ENCODE data around the gene NFKBIB.

The NFKBIB gene

GRCh38 chr19:38900743-38901190 lies 998 bp downstream of the NFKBIB start:
- peak overlapping the region; percentile 84 for H3K4me3 ChIP-seq (ENCODE audit: low read depth, low read length)
- TF ChIP-seq CTCF (IDR thresholded peaks at IDR 0.05; ENCODE audit: insufficient read depth, low read length, missing control alignments) = no peak
- ChIA-PET CTCF (interaction anchor here (0.7 to 4.4 kb wide), 6 partner anchors 13 to 356 kb away, joined by 4 to 53 read pairs (median 6); partner anchors contain the start of genes MRPS12 and SARS2), POLR2A (no interaction called here)
- no peak for DNase-seq (ENCODE audit: low read depth, low spot score)

DNA sequence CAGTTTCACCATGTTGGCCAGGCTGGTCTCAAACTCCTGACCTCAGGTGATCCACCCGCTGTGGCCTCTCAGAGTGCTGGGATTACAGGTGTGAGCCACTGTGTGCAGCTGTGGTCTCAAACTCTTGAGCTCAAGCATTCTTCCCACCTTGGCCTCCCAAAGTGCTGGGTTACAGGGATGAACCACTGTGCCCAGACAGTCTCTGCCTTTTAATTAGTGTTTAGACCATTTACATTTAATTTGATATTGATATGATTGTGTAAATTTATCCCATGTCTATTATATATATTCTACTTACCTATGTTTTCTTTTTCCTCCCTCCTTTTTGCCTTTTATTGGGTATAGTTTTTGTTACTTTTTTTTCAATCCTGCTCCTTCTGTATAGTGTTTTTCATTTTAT lies 1.9 kb downstream of the NFKBIB start:
- no peak for TF ChIP-seq CTCF (IDR thresholded peaks at IDR 0.05; ENCODE audit: insufficient read depth, low read length, missing control alignments)
- ChIA-PET POLR2A (no interaction called here), CTCF (interaction anchor here (1.0 to 4.4 kb wide), 5 partner anchors 14 to 499 kb away, joined by 3 to 53 read pairs (median 4); partner anchors contain the start of genes FAM98C, MRPS12 and SARS2)
- no peak for DNase-seq (ENCODE audit: low read depth, low spot score)
- no peak overlapping the region for H3K4me3 ChIP-seq (ENCODE audit: low read depth, low read length)

DNA sequence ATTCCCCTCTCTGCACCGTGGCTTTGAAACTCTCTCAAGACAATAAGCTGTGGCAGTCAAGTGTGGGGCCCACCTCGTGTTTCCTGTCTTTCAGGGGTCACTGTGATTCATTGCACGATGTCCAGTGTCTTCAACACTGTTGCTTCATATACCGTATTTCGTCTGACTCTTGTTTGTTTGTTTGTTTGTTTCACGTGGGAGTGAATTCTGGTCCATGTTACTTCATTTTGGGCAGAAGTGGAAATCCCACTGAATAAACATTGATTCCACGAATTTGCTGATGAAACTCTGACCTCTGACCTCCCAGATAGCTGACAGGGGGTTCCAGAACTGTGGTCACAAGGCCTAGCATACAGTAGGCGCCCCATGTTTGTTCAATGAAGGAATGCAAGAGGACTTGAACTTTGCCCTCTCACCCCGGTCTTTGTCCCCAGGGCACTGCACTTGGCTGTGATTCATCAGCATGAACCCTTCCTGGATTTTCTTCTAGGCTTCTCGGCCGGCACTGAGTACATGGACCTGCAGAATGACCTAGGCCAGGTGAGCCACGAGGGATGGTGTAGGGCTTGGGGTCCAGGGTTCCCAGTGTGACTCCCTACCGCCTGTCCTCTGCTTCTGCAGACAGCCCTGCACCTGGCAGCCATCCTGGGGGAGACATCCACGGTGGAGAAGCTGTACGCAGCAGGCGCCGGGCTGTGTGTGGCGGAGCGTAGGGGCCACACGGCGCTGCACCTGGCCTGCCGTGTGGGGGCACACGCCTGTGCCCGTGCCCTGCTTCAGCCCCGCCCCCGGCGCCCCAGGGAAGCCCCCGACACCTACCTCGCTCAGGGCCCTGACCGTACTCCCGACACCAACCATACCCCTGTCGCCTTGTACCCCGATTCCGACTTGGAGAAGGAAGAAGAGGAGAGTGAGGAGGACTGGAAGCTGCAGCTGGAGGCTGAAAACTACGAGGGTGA lies 5.1 kb downstream of the NFKBIB start:
- CTCF ChIA-PET = interaction anchor here (2.2 kb wide), 1 partner anchor 17 kb away, joined by 6 read pairs; no protein-coding TSS in a partner anchor
- no peak for DNase-seq (ENCODE audit: low read depth, low spot score)
- no peak overlapping the region for H3K4me3 ChIP-seq (ENCODE audit: low read depth, low read length)
- POLR2A ChIA-PET = no interaction called here
- TF ChIP-seq CTCF (IDR thresholded peaks at IDR 0.05; ENCODE audit: insufficient read depth, low read length, missing control alignments) = no peak

DNA sequence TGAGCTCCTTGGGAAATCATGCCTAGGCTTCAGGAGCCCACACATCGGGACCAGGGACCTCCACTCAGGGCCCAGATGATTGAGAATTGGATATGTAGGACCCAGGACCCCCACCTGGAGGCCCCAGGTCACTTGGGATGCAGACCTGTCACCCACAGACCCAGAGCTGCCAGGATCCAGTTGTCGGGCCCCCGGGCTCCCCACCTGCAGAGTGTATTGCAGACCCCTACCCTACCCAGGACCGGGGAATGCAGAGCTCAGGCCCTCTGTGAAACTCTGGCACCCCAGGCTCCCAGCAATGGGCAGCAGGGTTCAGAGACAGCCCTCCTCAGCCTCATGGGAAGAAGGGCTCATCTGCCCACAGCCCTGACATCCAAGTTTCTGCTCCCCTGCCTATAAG lies 5.9 kb downstream of the NFKBIB start:
- POLR2A ChIA-PET = no interaction called here

DNA sequence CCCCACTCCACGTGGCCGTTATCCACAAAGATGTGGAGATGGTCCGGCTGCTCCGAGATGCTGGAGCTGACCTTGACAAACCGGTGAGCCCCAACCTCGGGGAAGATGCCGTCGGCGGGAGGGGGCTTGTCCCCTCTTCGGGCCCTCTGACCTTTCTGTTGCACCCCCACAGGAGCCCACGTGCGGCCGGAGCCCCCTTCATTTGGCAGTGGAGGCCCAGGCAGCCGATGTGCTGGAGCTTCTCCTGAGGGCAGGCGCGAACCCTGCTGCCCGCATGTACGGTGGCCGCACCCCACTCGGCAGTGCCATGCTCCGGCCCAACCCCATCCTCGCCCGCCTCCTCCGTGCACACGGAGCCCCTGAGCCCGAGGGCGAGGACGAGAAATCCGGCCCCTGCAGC lies 7.5 kb downstream of the NFKBIB start:
- ChIA-PET CTCF (interaction anchor here (1.2 to 2.2 kb wide), 2 partner anchors 20 to 272 kb away, joined by 3 to 6 read pairs; no protein-coding TSS in a partner anchor), POLR2A (no interaction called here)
- no peak for DNase-seq (ENCODE audit: low read depth, low spot score)
- no peak for TF ChIP-seq CTCF (IDR thresholded peaks at IDR 0.05; ENCODE audit: insufficient read depth, low read length, missing control alignments)
- no peak overlapping the region for H3K4me3 ChIP-seq (ENCODE audit: low read depth, low read length)

More for the DNA sequence above, 5.9 kb downstream of the NFKBIB start:
- CTCF ChIA-PET = interaction anchor here (0.9 to 2.2 kb wide), 2 partner anchors 18 to 25 kb away, joined by 3 to 6 read pairs; partner anchors contain the start of genes MRPS12 and SARS2
- TF ChIP-seq CTCF (IDR thresholded peaks at IDR 0.05; ENCODE audit: insufficient read depth, low read length, missing control alignments) = no peak
- H3K4me3 ChIP-seq (ENCODE audit: low read depth, low read length) = no peak overlapping the region
- no peak for DNase-seq (ENCODE audit: low read depth, low spot score)

GRCh38 chr19:38907670-38908069 lies 7.9 kb downstream of the NFKBIB start:
- no peak for TF ChIP-seq CTCF (IDR thresholded peaks at IDR 0.05; ENCODE audit: insufficient read depth, low read length, missing control alignments)
- CTCF ChIA-PET = interaction anchor here (1.2 kb wide), 1 partner anchor 273 kb away, joined by 3 read pairs; no protein-coding TSS in a partner anchor
- no peak overlapping the region for H3K4me3 ChIP-seq (ENCODE audit: low read depth, low read length)
- POLR2A ChIA-PET = no interaction called here
- DNase-seq (ENCODE audit: low read depth, low spot score) = no peak

Data from AG04449 (cell line).